ENCODE results near the gene GRB7. TPM values are rescaled to one million over a fixed set of nuclear protein-coding genes. Genes with fewer than 3 reads are reported as not detected.

Gene GRB7
- total and polyA plus RNA-seq, 10 of the 15 experiments (the other 5 are each of a cell fraction or from before 2014, with no cell fraction given) = 0.05 to 0.34 (median 0.19) TPM; not detected in 4

DNA sequence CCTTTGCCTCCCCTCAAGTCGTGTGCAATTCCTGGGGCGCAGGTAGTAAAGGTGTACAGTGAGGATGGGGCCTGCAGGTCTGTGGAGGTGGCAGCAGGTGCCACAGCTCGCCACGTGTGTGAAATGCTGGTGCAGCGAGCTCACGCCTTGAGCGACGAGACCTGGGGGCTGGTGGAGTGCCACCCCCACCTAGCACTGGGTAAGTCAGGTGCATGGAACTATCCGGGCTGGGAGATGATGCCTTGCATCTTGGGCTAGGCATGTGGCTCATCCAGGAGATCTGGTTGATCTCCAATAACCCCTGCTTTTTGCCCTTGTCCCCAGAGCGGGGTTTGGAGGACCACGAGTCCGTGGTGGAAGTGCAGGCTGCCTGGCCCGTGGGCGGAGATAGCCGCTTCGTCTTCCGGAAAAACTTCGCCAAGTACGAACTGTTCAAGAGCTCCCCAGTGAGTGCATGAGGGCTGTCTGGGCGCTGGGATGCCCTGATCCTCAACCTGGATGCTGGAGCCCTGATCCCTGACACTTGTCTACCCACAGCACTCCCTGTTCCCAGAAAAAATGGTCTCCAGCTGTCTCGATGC lies 5.2 kb downstream of the GRB7 start:
- H3K4me3 ChIP-seq = no peak overlapping the region
- no peaks in the 10 kb centered on the region for H3K79me2 ChIP-seq (ENCODE audit: control insufficient read depth, insufficient read depth, low read length)
- no peaks in the 10 kb centered on the region for H3K36me3 ChIP-seq (ENCODE audit: control insufficient read depth in 2 of 2, insufficient read depth in 2 of 2, low read length in 1 of 2)
- ChIA-PET POLR2A (interaction anchor here (0.6 kb wide), 1 partner anchor 98 kb away, joined by 3 read pairs; no protein-coding TSS in a partner anchor), SMC1A (ENCODE audit: uncharacterized antibody, unreplicated experiment) (no interaction called here), CTCF (interaction anchor here (1.2 kb wide), 1 partner anchor 120 kb away, joined by 3 read pairs; no protein-coding TSS in a partner anchor), RAD21 (ENCODE audit: unreplicated experiment) (no interaction called here)
- peaks cover 0 to 2% of the 10 kb centered on the region in 2 experiments; a peak in 2 of 4 replicates for H3K27me3 ChIP-seq (replicated peaks in 1 of 2; ENCODE audit: control insufficient read depth in 2 of 2, insufficient read depth in 2 of 2, low read length in 1 of 2)
- no peaks in the 10 kb centered on the region for H3K9me3 ChIP-seq (replicated peaks; ENCODE audit: control insufficient read depth, insufficient read depth, low read length)
- ATAC-seq = no peak
- intact Hi-C loops (cut with micrococcal nuclease; ENCODE audit: unreplicated experiment) = no loop called here
- no peak overlapping the region for H2AFZ ChIP-seq (ENCODE audit: control insufficient read depth, low read depth, low read length)
- TF ChIP-seq POU2F2 (IDR thresholded peaks at IDR 0.05; ENCODE audit: borderline replicate concordance, low read depth, low read length) = no peak
- TF ChIP-seq, protein P1, sequence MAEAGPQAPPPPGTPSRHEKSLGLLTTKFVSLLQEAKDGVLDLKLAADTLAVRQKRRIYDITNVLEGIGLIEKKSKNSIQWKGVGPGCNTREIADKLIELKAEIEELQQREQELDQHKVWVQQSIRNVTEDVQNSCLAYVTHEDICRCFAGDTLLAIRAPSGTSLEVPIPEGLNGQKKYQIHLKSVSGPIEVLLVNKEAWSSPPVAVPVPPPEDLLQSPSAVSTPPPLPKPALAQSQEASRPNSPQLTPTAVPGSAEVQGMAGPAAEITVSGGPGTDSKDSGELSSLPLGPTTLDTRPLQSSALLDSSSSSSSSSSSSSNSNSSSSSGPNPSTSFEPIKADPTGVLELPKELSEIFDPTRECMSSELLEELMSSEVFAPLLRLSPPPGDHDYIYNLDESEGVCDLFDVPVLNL (IDR thresholded peaks at IDR 0.05; ENCODE audit: low read depth, low read length) = no peak
- no peak for TF ChIP-seq STAT3 (IDR thresholded peaks at IDR 0.05; ENCODE audit: low read depth, low read length)
- TF ChIP-seq PAX5 (IDR thresholded peaks at IDR 0.05; ENCODE audit: borderline replicate concordance, low read depth, low read length) = no peak
- TF ChIP-seq RCOR1 (conservative IDR thresholded peaks at IDR 0.05; ENCODE audit: low read depth, low read length) = no peak
- TF ChIP-seq TCF7 (IDR thresholded peaks at IDR 0.05; ENCODE audit: borderline replicate concordance) = no peak
- TF ChIP-seq, protein P2, sequence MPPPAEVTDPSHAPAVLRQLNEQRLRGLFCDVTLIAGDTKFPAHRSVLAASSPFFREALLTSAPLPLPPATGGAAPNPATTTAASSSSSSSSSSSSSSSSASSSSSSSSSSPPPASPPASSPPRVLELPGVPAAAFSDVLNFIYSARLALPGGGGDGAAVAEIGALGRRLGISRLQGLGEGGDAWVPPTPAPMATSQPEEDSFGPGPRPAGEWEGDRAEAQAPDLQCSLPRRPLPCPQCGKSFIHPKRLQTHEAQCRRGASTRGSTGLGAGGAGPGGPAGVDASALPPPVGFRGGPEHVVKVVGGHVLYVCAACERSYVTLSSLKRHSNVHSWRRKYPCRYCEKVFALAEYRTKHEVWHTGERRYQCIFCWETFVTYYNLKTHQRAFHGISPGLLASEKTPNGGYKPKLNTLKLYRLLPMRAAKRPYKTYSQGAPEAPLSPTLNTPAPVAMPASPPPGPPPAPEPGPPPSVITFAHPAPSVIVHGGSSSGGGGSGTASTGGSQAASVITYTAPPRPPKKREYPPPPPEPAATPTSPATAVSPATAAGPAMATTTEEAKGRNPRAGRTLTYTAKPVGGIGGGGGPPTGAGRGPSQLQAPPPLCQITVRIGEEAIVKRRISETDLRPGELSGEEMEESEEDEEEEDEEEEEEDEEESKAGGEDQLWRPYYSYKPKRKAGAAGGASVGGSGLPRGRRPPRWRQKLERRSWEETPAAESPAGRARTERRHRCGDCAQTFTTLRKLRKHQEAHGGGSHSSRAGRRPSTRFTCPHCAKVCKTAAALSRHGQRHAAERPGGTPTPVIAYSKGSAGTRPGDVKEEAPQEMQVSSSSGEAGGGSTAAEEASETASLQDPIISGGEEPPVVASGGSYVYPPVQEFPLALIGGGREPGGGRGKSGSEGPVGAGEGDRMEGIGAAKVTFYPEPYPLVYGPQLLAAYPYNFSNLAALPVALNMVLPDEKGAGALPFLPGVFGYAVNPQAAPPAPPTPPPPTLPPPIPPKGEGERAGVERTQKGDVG (CRISPR knock-in tag; IDR thresholded peaks at IDR 0.05) = no peak
- no peak for TF ChIP-seq ZZZ3 (IDR thresholded peaks at IDR 0.05; ENCODE audit: control insufficient read depth, insufficient read length, low read depth)
- TF ChIP-seq RB1 (IDR thresholded peaks at IDR 0.05; ENCODE audit: borderline replicate concordance) = no peak
- TF ChIP-seq, protein P3, sequence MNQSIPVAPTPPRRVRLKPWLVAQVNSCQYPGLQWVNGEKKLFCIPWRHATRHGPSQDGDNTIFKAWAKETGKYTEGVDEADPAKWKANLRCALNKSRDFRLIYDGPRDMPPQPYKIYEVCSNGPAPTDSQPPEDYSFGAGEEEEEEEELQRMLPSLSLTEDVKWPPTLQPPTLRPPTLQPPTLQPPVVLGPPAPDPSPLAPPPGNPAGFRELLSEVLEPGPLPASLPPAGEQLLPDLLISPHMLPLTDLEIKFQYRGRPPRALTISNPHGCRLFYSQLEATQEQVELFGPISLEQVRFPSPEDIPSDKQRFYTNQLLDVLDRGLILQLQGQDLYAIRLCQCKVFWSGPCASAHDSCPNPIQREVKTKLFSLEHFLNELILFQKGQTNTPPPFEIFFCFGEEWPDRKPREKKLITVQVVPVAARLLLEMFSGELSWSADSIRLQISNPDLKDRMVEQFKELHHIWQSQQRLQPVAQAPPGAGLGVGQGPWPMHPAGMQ (IDR thresholded peaks at IDR 0.05; ENCODE audit: borderline replicate concordance) = no peak
- no peak for TF ChIP-seq SREBF2 (IDR thresholded peaks at IDR 0.05; ENCODE audit: low read length)
- TF ChIP-seq, protein P4, sequence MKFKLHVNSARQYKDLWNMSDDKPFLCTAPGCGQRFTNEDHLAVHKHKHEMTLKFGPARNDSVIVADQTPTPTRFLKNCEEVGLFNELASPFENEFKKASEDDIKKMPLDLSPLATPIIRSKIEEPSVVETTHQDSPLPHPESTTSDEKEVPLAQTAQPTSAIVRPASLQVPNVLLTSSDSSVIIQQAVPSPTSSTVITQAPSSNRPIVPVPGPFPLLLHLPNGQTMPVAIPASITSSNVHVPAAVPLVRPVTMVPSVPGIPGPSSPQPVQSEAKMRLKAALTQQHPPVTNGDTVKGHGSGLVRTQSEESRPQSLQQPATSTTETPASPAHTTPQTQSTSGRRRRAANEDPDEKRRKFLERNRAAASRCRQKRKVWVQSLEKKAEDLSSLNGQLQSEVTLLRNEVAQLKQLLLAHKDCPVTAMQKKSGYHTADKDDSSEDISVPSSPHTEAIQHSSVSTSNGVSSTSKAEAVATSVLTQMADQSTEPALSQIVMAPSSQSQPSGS (IDR thresholded peaks at IDR 0.05; ENCODE audit: low read length) = no peak
- TF ChIP-seq, protein P5, sequence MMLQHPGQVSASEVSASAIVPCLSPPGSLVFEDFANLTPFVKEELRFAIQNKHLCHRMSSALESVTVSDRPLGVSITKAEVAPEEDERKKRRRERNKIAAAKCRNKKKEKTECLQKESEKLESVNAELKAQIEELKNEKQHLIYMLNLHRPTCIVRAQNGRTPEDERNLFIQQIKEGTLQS (IDR thresholded peaks at IDR 0.05; ENCODE audit: borderline replicate concordance, extremely low read depth, low read depth, low read length) = no peak
- no peak for TF ChIP-seq NR2F1 (conservative IDR thresholded peaks at IDR 0.05)
- H3K4me1 ChIP-seq (ENCODE audit: control insufficient read depth, insufficient read depth, low read length) = peaks cover 8% of the 10 kb centered on the region
- FAIRE-seq = no peak
- no peak overlapping the region for H3K9ac ChIP-seq (ENCODE audit: control insufficient read depth, insufficient read depth, low read length)
- H3K27ac ChIP-seq (ENCODE audit: control insufficient read depth, insufficient read depth) = no peak overlapping the region
- BruUV-seq (replicated peaks) = no TSS peak
- no peak for DNase-seq (ENCODE audit: low read depth, low spot score)
- no peaks in the 10 kb centered on the region for H4K20me1 ChIP-seq (ENCODE audit: control insufficient read depth, insufficient read depth)
- no peak overlapping the region for H3K4me2 ChIP-seq (ENCODE audit: control insufficient read depth, insufficient read depth)
- in situ Hi-C loops (cut with MboI) = no loop called here
- WGBS (ENCODE audit: insufficient coverage, insufficient replicate concordance, low lambda C conversion rate, missing lambda C conversion rate) = 37% methylated on average over 21 of the region's 21 CpGs
